HG02840 (cell line): ENCODE results near the gene AFG3L2.

Experiments used
- ATAC-seq: cut with Tn5 transposase; IDR thresholded peaks from one replicate; pipeline ENCODE4 v1.9.1; 2021; ENCODE audit warnings: mild to moderate bottlenecking, moderate library complexity, moderate number of reproducible peaks; ENCODE audit not compliant: unreplicated experiment, low FRiP score

AFG3L2 gene

GRCh38 chr18:12366379-12366778 is 10.6 kb downstream of the AFG3L2 start:
- no peak for ATAC-seq

GRCh38 chr18:12362473-12363174 is 14.4 kb downstream of the AFG3L2 start:
- ATAC-seq: no peak

GRCh38 chr18:12361770-12362378 is 15.2 kb downstream of the AFG3L2 start:
- no peak for ATAC-seq

DNA sequence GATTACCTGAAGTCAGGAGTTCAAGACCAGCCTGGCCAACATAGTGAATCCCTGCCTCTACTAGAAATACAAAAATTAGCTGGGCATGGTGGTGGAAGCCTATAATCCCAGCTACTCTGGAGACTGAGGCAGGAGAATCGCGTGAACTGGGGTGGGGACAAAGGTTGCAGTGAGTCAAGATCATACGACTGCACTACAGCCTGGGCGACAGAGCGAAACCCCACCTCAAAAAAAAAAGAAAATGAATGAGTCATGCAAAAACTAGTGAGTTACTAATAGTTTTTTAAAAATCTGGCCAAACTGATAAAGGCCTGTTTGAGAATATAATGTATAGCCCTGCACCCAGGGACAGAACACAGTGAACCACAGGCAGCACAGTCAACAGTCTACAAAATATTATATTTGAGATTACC is 17.5 kb downstream of the AFG3L2 start:
- no peak for ATAC-seq

DNA sequence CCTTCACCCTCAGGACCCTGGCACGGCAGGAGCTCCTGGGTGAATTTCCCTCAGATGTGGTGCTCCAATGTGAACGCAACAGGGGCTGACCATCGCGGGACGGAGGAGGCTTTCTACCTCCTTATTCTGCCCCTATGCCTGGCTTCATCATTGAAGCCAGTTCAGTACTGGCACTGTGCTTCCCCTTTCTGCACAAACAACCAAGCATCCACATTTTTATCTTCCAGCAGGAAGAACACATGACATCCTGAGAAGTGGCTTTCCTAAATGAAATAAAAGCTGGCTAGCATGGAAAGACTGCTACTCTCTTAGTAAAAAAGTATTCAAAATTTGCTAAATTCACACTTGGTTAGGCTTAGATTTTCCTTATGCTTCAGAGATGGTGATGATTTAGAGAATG is 24.8 kb downstream of the AFG3L2 start:
- no peak for ATAC-seq

DNA sequence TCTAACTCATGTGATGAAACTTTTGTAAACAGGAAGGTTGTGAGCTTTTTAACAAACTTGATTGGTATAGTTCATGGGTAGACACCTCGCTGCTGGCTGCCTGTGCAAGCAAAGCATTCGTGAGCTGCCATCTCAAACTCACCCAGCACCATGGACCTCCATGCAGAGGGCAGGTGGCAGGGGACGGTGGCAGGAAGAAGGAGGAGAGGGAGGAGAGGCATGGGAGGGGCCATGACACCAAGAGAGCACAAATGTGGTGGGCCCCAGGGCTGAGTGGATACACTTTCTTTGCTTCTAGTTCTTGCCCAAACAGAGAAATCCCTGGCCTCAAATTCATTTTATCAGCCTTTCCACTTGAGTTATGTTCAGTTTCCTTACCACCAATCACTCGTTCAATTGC is 29.1 kb downstream of the AFG3L2 start:
- no peak for ATAC-seq

GRCh38 chr18:12346240-12346565 is 30.8 kb downstream of the AFG3L2 start:
- no peak for ATAC-seq

DNA sequence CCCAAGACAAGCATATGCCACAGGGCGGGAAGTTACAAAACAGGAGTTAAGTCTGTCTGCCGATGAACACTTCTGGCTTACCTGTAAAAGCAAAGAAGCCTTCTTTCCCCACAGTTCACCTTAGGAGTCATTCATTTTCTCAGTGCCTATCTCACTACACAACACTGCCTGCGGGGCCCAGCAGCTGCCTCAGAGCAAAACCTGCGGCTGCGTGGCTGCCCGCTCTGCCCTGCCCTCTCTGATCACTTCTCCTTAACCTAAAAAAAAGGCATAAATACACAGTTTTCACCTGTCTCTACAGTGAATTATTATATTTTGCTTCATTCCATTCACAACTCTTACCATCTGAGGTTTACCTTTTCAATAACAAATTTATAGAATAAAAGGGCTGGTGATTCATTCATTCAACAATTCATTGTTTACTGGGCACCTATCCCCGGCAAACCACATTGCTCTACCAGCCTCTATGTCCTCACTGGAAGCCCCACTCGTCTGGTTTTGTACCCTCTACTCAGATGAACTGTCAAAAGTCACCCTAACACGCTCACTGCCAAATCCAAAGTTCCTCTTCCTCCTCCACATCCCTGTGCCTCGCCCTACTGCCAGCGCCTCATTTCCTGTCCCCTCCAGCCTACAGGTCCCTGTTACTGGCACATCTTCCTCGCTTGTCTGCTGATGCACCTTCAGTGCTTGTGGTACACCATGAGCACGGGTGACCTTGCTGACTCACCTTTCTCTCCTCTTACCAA is 31.4 kb downstream of the AFG3L2 start:
- ATAC-seq: no peak

GRCh38 chr18:12342661-12343060 is 34.4 kb downstream of the AFG3L2 start:
- no peak for ATAC-seq

DNA sequence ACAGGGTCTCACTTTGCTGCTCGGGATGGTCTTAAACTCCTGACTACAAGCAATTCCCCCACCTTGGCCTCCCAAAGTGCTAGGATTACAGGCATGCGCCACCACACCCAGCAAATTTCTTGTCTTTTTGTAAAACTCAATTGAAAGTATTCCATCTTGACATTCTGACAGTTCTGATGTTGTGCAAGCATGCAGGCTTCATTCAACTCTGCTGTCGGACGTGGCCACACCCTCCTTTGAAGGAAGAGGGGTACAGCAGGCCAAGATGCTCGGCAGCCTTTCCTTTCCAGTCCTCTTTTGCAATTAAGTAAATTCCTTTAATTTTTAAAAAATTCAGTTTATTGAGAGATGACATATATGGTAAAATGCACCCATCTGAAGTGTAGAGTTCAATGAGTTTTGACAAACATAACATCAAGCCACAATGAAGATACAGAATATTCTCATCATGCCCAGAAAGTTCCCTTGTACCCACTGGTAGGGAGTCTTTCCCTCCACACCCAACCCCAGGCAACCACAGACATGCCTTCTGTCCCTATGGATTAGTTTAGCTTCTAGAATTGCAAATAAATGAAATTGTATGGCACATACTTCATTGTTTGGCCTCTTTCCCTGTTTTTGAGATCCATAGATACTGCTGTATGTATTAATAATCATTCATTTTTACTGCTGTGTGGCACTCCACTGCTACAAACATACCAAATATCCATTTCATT is 35.9 kb downstream of the AFG3L2 start:
- no peak for ATAC-seq

DNA sequence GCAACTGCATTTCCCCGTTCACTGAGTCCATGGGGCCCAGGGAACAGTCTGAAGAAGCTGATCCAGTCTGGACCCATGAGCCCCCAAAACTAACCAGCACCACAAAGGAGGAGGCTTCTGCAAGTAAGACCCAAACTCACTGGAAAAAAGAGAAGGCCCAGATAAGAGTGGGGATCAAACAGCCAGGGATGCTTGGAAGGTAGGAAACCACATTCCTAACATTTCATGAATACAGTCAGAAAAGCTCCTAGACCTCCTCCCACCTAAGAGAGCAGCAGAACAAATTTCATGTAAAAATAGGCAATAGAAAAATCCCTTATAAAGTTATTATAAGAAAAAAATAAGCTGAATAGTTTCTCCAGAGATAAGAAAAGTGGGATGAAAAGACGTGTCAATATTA is 38.6 kb downstream of the AFG3L2 start:
- no peak for ATAC-seq

DNA sequence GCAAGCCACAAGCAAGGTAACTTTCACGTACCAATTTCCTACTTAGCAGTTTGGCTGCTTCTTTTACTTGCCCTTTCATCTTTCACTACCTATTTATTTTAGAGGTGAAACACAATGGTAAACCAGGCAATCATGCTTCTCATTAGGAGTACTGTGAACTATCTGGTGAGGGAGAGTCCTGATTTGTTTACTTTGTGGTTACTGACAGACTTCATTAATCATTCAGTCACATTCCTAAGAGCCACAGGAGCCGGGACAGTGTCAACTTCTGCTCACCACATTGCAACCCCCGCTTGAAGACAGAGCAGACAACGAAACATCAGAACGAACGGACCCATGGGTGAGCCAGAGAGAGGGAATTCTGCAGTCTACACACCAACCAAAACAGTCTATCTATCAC is 40.1 kb downstream of the AFG3L2 start:
- no peak for ATAC-seq

- no peak for ATAC-seq
Observed at GRCh38 chr18:12336171-12336613, 40.8 kb downstream of the AFG3L2 start.

DNA sequence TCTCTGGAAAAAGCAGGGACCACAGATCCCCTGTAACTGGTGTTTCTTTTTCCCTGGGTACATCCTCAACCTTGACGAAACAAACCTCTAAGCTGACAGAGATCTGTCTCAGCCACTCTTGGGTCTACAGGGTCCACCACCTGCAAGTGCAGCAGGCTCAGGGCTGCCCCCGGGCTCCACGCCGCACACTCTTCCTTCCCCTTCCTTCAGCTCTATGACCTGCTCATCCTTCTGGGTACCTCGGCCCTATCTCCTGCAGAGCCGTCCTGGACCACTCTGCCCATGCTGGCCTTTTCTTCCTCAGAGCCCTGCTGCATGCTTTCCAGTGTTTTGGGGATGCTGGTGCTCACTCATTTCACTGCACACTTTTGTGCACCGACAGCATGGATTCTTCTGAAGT is 41.5 kb downstream of the AFG3L2 start:
- no peak for ATAC-seq

- ATAC-seq: no peak
Observed at GRCh38 chr18:12334863-12335262, 42.2 kb downstream of the AFG3L2 start.

DNA sequence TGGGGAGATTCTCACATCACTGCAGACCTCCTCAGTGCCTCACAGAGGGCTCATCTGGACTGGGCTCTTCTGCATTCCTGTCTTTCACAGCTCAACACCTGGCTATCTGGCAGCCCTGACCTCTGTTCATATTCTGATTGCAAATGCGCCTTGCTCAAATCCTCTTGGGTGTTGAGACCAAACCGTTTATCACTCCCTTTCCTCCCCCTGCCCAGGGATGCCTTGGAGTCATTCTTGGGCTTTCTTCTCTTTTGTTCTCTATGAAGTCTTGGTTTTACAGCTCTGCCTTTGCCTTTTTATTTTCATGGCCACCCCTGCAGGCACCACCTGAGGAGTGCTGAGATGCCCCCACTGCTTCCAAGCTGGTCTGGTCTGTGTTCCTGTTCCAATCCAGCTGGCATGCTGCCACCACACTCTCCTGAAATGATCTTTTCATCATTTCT is 42.6 kb downstream of the AFG3L2 start:
- ATAC-seq: no peak

DNA sequence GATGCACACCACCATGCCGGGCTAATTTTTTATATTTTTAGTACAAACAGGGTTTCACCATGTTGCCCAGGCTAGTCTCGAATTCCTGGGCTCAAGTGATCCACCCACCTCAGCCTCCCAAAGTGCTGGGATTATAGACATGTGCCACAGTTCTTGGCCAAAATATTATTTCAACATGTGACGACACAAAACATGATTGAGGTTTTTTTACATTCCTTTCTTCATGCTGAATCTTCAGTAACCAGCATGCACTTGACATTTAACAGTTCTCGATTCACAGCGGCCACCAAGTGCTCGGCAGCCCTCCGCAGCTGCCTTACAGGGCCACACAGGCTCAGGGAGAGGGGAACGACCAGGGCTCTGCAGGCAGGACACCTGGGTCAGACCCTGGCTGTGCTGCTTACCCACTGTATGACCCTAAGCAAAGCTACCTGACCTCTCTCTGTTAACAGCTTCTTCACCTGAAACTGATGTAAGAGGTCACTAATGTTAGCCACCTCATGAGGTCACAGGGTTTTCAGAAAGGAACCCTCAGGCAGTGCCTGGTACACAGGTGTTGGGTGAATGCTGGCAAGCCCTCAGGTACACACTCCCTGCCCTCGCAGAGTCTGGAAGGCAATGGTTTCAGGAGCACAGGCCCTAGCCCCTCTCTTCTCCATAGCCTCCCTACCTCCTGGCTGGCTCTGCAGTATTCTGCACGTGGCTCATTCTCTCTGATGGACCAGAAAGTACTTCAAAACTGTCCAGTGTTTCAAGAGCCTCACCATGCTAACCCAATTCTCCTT is 43.3 kb downstream of the AFG3L2 start:
- no peak for ATAC-seq

DNA sequence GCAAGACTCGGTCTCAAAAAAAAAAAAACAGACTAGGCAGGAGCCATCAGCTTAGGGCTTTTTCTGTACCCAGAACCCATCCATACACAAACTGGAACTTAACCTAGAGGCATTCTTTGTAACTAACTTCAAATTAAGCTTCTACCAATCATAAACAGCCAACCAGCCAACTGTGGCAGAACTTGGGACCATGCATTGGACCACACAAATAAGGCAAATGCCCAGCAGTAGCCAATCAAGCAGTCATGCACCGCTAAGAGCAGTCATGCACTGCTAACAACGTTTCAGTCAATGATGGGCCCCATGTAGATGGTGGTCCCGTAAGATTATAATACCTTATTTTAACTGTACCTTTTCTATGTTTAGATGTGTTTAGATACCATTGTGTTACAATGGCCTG is 46.3 kb downstream of the AFG3L2 start:
- ATAC-seq: no peak

- ATAC-seq: no peak
Observed at GRCh38 chr18:12329125-12329698, 47.8 kb downstream of the AFG3L2 start.
